Dedifferentiated amniotic fluid mesenchymal stem cell (primary cell): ENCODE data around the gene DDIT4.
A peak's percentile ranks its signal among the peaks of the same experiment; 100 is the strongest.
"Not testable (repeated sequence)": the region's sequence is repeated elsewhere in the genome, so short reads cannot be mapped to it uniquely, and the experiment has no call there.

ENCODE experiments used
- DNase-seq: peaks from one replicate; pipeline ENCODE4 v3.0.0-alpha.2; 2016; ENCODE audit errors: extremely low spot score

DDIT4 gene

GRCh38 chr10:72267819-72268399, 5.8 kb upstream of the DDIT4 start:
- DNase-seq = no peak

GRCh38 chr10:72268475-72269200, 5.1 kb upstream of the DDIT4 start:
- not testable (repeated sequence) for DNase-seq

GRCh38 chr10:72270607-72271281, 3.0 kb upstream of the DDIT4 start:
- no peak for DNase-seq

DNA sequence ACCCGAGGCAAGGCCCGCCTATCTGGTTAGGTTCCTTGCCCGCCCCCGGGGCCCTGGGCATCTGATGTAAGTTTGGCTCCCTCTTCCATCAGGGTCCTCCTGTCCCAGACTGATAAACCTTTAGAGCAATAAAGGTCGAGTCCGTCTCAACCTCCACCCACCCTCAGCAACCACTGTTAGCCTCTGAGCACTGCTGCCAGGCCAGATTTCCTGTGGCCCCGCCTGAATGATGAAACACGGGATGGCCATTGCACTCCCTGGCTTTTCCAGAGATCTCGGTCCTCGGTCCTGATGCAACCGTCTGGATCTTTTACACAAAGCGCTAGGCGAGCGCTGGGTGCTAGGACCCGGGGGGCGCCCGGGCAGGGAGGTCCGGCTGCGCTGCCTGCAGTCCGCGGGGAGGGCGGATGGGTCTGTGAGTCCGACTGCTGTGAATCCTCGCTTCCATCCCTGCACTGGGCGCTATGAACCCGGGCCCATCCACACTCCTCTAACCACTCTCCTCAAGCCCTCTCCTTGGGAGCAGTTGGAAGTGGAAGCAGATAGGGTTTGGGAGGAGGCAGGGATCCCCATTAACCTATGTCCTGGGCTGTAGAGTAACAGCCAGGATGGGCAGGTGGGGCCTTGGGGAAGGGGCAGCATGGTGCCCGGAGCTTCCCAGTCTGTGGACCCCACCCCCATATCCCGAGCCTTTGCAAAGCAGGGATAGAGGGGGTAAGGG, 875 bp upstream of the DDIT4 start:
- DNase-seq = peak; percentile 98

GRCh38 chr10:72274213-72274729, 547 bp downstream of the DDIT4 start:
- DNase-seq = no peak

- DNase-seq = peak; percentile 41
Measured at GRCh38 chr10:72274730-72275350, 1.1 kb downstream of the DDIT4 start.

GRCh38 chr10:72275351-72276012, 1.8 kb downstream of the DDIT4 start:
- DNase-seq = no peak

GRCh38 chr10:72276013-72276387, 2.3 kb downstream of the DDIT4 start:
- no peak for DNase-seq

DNA sequence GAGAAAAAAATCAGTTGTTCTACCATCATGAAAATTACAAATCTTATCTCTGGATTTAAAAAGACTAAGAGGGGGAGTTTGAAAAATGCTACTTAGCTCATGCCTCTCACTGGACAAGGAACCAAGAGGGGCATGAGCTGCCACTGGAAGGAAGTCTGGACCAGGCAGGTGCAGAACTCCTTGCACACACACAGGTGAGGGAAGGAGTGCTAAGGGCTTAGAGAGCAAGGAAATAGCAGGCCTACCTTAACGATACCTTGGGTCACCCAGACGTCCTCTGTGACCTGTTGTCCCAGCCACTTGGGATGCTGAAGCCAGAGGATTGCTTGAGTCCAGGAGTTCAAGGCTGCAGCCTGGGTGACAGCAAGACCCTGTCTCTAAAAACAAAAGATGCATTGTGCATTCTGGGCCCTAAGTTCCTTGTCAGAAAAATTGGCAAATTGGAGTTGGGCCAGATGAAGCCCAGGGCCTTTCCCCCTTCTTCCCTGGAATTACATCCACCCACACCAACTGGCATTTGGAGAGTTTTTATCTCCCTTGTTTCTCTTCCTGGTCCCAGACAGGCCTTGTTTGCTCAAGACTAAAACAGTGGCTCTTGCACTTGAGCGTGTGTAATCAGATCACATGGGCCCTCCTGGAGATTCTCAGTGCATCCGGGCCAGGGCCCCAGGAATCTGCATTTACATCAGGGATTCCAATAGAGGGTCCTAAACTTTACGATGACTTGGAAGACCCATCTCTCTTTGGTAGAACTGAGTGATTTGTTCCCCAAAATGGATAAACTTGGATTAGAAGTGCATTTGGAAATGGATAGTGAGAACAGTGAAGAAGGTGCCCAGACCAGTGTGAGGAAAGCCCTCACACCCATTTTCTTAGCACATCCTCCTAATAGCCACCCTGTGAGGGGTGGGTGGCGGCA, 3.0 kb downstream of the DDIT4 start:
- DNase-seq = peak; percentile 82

- no peak for DNase-seq
Measured at GRCh38 chr10:72277340-72277995, 3.7 kb downstream of the DDIT4 start.

- no peak for DNase-seq
Measured at GRCh38 chr10:72277996-72278667, 4.4 kb downstream of the DDIT4 start.

DNA sequence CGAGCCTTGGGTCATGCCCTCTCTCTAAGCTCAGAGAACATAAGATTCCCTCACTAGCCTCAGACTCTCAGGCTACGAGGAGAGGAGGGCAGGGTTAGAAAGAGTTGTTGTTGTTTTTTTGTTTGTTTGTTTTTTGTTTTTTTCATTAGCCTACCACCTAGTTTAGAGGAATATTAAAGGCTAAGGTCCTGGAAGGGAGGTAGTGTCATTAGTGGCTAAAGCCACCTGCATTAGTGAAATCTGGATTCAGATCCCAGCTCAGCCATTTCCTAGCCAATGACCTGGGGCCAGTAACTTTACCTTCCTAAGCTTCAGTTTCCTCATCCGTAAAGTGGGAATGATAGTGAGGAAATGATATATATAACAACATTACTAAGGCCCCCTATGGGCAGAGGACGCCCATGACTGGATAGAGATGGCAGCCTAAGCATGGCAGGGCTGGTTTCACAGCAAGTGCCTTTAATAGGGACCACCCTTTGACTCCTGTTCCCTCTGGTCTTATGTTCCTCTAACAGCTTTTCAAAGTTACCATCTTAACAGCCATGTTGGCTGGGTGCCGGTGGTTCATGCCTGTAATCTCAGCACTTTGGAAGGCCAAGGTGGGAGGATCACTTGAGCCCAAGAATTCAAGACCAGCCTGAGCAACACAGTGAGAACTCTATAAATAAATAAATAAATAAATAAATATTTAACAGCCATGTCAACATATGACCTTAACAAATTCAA, 5.1 kb downstream of the DDIT4 start:
- no peak for DNase-seq

DNA sequence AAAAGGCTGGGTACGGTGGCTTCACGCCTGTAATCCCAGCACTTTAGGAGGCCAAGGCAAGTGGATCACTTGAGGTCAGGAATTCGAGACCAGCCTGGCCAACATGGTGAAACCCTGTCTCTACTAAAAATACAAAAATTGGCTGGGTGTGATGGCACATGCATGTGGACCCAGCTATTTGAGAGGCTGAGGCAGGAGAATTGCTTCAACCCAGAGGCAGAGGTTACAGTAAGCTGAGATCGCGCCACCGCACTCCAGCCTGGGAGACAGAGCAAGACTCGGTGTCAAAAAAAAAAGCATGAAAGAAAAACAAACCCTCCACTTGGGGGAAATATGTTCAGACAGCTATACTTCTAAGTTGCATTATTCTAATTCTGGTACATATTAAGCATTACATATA, 5.9 kb downstream of the DDIT4 start:
- DNase-seq = not testable (repeated sequence)

- no peak for DNase-seq
Measured at GRCh38 chr10:72283131-72283530, 9.4 kb downstream of the DDIT4 start.

DNA sequence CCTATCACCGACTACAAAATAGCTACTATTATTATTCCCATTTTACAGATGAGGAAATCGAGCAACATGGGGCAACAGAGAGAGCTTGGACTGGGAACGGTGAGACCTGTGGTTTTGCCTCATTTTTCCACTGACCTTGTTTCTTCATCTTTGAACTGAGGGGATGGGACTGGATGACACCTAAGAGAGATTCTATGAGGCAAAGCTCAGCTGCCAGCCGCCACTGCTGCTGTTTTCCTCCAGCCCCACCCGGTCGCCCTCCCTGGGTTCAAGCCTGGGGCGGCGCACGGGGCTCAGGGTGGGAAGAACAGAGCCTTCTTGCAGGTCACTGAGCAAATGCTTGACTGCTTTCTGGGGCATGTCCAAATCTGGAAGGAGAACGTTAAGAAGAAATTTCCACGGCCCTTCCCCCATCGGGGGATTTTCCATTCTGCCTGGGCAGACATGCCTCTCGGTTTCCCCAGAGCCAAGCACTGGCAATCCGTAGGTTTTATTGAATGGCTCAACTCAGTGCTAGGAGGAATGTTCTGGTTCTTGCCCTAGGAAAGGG, 12.3 kb downstream of the DDIT4 start:
- no peak for DNase-seq

GRCh38 chr10:72291019-72291532, 17.4 kb downstream of the DDIT4 start:
- DNase-seq = no peak

DNA sequence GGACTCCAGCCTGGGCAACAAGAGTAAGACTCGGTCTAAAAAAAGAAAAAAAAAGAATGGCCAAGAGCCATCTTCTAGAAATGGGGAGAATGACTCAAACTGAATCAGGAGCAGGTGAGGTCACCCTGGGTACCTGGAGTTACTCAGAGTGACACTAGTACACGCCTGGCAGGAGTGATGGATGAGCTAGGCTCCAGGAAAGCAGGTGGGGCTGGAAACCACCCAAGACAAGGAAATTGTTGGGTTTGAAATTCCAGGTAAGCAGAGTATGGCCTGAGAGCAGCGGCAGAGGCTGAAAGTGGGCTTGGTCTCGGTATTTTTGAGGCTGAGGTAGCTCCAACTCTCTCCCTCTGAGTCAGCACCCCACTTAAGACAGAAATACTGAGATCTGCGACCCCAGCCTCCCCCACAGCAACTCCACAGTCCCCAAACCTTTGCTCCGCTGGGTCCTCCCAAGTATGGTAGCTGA, 18.5 kb downstream of the DDIT4 start:
- no peak for DNase-seq
